ENCODE results near the gene TRAPPC3.

The TRAPPC3 gene

DNA sequence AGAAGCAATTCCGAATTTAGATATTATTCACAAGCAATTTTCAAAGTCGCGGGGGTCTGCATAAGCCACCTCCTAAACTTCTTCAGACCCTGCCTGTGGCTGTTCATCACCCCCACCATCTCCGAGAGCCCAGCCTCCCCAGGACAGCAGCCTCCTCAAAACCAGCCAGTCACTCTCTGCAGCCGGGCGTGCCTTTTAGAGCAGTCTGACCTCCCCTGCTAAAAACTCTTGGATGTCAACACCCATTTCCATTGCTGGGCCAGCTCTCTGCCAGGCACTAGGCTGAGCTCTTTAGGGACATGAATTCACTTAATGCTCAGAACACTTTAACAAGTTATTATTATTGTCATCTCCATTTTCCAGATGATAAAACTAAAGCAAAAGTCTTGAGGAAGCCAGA is 48.9 kb downstream of the TRAPPC3 start:
- DNase-seq (ENCODE audit: low read depth in 2 of 3, low spot score in 1 of 3), result no peak

DNA sequence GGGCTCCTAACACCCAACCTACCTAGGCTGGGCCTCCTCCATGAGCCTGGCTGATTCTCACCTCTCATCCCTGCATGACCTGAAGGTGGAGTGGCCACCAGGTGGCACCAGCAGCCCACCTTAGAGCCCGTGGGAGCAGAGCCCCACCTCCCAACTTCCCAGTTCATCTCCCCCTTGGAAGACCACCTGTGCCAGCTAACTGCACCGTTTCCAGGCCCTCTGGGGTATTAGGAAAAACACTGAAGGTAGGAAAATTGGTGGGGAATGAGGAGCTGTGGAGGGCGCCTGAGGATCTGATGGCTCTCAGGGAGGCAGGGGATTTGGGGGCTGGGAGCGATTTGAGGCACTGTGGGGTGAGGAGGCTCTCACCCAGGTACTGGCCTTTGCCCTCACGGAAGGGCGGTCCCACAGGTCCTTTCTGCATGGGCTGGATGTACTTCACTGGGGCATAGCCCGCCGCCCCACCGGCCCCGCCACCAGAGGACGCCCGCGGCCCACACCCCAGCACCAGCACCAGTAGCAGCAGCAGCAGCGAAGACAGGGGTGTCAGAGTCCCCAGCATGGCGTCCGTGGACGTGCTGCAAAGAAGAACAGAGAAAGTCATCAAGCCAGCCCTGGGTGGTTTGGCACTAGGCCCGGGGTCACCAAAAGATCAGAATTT is 49.5 kb downstream of the TRAPPC3 start:
- DNase-seq (ENCODE audit: low read depth in 2 of 3, low spot score in 1 of 3), result peak; percentile 56 to 71 (median 70)

DNA sequence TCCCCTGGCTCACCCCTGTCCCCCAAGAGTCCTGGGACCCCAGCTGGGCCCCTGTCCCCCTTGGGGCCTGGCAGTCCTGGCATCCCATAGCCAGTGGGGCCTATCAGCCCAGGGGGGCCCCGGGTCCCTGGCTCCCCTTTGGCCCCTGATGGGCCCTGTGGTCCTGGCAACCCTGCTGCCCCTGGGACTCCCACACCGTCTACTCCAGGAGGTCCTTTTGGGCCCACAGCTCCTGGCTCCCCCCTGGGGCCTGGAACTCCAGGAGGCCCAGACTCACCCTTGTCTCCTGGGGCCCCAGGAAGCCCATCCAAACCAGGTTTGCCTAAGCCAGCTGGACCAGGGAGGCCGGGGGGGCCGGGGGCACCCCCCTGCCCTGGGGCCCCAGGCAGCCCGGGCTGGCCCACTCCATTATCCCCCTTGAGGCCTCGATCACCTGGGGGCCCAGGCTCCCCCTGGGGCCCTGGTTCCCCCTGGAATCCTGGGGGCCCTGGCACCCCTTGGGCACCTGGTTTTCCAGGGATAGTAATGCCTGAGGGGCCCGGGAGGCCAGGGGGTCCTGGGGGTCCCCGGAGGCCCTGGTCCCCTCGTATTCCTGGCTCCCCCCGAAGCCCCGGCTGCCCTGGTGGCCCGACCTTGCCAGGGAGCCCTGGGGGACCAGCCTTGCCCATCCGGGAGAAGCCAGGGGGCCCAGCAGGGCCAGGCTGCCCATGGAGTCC is 50.5 kb downstream of the TRAPPC3 start:
- DNase-seq (ENCODE audit: low read depth in 2 of 3, low spot score in 1 of 3), result no peak

DNA sequence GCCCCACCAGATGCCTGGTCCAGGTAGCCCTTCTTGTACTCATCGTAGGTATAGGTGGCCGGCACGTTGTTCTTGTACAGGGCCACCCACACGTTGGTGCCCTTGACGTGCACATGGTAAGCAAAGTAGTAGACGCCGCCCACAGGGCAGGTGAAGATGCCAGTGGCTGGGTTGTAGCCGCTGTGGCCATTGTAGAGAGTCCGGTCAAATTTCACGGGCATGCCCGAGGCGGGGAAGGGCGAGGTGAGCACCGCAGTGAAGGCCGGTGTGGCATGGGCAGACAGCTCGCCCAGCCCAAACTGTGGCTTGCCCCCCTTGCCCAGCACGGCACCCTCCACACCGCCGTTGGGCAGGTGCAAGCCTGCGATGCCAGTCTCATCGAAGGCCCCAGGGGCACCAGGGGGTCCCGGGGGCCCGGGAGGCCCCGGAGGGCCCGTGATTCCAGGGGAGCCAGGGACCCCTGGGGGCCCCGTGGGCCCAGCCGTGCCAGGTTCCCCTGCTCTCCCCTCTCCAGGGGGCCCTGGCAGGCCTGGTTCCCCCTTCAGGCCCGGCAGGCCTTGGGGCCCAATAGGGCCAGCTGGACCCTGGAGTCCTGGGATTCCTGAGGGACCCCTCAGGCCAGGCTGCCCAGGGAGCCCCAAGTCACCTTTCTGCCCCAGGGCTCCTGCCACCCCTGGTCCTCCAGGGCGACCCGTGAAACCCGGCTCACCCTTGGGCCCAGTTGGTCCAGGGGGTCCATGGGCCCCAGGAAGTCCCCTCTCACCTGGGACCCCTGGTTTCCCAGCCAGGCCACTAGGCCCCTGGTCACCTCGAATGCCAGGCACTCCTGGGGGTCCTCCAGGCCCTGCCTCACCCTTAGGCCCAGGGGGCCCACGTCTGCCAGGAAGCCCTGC is 51.3 kb downstream of the TRAPPC3 start:
- no peak for DNase-seq (ENCODE audit: low read depth in 2 of 3, low spot score in 1 of 3)

DNA sequence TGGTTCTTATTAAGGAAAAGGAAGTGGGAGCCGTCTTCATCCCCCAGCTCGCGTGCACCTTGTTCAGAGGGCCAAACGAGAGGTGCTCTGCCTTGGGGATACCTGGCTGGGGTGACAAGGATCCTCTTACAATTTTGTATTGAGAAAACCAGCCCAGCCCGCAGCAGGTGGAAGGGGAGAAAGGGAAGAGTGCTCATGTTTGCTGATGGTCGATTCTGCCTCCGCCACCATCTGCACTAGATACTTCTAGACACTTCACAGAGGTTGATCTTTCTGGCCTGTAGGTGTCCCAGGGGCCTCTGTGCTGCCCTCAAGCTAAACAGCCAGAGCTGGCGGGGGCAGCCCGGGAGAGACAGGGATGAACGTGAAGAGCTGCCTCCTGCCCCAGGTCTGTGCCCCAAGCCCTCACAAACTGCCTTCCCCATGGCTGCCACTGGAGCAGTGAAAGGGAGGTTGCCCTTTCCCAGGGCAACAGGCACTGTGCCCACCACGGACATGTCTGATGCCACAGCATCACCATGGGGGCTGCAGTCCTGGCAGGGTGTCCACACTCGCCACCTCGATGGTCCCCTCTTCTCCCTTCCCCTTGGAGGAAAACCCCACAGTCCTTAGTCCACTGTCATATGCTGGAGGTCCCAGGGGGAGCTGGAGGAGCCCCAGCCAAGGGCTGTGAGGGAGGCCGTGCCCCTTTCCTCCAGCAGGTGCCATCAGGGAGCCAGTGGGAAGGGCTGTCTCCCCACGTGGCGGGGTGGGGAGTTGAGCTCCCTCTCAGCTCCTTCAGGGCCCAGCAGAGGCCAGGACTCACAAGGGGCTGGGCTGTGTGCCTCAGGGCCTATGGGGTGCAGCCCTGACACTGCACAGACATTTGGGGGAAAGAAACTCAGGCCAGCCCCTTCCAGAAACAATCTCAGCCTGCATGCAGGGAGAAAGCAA is 52.5 kb downstream of the TRAPPC3 start:
- no peak for DNase-seq (ENCODE audit: low read depth in 2 of 3, low spot score in 1 of 3)

DNA sequence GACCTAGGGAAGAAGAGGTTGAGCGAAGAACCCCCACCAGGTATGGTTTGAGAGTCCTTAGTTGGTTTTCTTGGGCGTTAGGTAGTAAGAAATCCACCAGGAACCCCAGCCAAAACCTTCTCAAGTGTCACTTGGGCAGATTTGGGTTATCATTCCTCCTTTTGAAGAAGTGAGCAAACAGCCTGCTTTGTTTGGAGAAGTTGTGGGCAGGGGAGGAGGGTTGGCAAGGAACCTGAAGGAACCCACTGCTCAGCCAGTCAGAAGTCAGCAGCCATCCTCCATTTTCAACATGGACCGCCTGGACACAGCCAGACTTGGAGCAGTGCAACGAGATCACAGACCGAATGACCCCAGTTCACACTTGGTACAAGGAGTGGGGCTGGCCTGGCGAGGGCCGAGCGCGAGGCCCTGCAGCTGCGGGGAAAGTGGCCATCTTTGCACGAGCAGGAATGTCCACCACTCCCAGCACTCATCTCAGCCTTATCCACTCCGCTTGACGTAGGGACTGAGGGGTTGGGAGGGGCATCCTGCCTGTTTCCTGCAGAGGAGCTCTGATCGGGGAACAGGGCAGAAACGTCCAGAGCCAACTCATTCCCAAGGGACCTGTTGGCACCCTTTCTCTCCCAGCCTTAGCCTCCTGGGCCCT is 53.4 kb downstream of the TRAPPC3 start:
- no peak for DNase-seq (ENCODE audit: low read depth in 2 of 3, low spot score in 1 of 3)

DNA sequence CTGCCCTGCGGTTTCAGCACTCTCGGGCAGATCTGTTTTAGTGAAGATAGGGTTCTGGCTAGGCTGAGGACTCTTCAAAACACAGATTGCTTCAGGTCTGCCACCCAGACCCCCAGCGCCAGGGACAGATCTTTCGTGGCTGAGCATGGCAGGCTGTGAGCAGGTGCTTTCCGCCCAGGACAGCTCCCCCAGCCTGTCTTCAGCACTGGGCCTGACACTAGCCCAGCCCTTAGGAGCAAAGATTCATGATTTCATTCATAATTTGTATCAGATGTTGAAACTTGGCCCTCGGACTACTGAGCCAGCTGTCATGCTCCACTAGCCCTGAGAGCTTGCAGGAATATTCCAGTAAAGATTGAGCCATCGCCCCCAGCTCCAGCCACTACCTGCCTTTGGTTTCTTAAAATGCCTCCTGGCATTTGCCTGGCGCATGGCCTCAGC is 54.6 kb downstream of the TRAPPC3 start:
- no peak for DNase-seq (ENCODE audit: low read depth in 2 of 3, low spot score in 1 of 3)

DNA sequence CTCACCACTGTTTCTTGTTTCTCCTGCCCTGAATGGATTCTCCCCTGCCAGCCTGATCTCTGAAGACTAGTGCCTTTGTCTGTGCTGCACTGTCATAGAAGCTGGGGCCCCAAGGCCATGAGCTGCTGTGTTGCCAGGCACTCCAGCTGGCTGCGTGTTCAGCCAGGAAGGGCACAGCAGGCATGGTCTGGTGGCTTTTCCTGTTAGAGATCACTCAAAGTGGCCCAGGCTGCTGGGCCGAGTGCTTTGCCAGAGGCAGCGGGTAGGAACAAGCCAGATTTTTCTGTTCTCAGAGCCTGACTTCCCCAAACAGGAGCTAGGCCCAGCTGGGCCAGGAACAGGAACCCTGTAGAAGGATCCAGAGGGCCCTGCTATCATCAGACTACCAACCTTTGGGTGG is 55.4 kb downstream of the TRAPPC3 start:
- no peak for DNase-seq (ENCODE audit: low read depth in 2 of 3, low spot score in 1 of 3)

DNA sequence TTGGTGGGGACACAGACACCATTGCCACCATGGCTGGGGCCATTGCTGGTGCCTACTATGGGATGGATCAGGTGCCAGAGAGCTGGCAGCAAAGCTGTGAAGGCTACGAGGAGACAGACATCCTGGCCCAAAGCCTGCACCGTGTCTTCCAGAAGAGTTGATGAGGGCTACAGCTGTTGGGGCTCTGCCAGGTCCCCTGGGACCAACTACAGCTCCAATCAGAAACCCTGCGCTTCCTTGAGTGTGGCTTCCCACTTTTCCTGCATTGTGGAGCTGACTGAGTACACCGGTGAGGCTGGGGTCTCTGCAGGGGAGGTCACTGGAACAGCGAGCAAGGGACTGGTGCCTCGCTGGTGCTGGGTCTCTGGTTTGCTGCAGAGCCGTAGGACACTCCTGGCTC is 56.1 kb downstream of the TRAPPC3 start:
- DNase-seq (ENCODE audit: low read depth in 2 of 3, low spot score in 1 of 3), result no peak

DNA sequence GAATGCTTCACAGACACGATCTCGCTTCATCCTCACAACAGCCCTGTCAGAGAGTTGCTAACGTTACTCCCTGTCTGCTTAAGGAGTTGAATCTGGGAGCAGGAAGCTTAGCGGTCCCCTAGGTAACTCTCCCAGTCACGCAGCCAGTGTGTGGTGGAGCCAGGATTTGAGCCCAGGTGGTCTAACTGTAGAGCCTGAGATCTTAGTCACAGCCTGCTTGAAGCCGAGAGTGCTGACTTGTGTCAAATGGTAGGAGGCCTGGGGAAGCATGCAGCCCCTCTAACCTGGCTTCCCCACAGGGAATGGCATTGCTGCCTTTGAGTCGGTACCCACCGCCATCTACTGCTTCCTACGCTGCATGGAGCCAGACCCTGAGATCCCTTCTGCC is 56.5 kb downstream of the TRAPPC3 start:
- DNase-seq (ENCODE audit: low read depth in 2 of 3, low spot score in 1 of 3), result no peak

DNA sequence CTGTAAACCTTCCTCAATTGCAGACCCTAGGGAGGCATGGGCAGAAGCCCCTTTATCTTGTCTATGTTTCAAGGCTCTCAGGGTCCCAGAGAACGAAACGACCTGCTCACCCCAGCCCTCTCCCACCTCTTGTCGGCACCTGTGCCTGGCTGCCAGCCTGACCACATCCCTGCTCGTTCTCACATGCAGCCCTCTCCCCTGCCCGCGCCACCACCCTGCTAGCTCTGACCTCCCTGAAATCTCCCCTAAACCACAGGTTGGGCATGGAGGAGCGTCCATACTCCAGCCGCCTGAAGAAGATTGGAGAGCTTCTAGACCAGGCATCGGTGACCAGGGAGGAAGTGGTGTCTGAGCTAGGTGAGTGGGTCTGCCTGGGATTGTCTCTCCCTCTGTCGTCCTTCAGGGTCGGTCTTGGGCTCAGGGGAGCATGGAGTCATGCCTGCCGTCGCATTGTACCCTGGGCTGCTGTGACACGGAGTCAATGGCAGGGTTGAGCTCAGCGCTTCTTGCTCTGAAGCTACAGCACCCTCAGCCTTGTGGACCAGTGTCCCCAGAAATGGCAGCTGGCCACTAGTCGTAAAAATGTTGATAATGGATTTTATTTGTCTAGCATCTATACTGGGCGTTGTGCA is 57.0 kb downstream of the TRAPPC3 start:
- no peak for DNase-seq (ENCODE audit: low read depth in 2 of 3, low spot score in 1 of 3)

DNA sequence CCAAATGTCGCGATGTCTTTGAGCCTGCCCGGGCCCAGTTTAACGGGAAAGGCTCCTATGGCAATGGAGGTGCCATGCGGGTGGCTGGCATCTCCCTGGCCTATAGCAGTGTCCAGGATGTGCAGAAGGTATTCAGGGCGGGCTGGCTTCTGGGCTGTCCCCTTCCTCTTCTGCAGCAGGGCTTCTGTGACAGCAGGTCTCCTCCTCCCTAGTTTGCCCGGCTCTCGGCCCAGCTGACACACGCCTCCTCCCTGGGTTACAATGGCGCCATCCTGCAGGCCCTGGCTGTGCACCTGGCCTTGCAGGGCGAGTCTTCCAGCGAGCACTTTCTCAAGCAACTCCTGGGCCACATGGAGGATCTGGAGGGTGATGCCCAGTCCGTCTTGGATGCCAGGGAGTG is 57.6 kb downstream of the TRAPPC3 start:
- DNase-seq (ENCODE audit: low read depth in 2 of 3, low spot score in 1 of 3), result no peak

DNA sequence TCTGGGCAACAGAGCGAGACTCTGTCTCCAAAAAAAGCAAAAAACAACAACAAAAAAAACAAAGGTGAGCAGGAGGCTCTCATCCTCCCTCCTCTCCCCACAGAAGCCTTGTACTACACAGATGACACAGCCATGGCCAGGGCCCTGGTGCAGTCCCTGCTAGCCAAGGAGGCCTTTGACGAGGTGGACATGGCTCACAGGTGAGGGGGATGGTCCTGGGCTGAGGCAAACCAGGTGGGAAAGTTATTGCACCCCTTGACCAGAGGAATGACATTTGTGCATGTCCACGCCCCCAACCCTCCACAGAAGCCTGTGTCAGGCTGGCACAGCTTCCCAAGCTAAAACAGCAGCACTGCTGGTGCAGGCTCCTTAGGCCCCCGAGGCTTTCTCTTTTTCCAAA is 58.1 kb downstream of the TRAPPC3 start:
- DNase-seq (ENCODE audit: low read depth in 2 of 3, low spot score in 1 of 3), result no peak

DNA sequence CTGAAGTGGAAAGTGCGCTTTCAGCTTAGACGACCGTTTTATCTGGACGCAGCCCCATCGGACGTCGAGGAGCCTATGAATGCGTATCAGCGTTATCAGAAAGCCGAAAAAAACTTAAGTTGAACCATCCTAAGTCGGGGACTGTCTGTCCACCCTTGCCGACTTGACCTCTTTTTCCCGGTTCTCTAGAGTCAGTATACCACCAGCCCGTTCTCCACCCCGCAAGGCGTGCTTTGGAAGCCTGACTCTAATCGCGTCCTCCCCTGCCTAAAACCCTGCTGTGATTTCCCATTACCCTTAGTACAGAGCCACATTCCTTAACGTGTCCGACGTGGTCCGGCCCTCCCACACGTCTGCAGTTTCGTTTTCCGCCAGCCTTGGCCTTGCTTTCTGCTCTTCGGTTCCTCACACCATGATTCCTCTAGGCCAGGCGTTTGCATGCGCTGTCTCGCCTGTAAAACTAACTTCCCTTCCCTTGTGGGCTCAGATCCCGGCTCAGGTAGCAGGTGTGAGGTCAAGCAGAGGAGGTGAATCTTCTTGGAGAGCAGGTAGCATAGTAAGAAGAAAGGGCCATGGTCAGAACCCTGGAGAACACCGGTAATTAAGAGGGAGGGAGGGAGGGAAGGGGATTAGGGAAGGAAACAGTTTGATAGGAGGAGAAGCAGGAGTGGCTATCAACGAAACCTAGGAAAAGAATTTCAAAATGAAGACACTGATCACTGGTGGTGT is 59.7 kb downstream of the TRAPPC3 start:
- no peak for DNase-seq (ENCODE audit: low read depth in 2 of 3, low spot score in 1 of 3)

DNA sequence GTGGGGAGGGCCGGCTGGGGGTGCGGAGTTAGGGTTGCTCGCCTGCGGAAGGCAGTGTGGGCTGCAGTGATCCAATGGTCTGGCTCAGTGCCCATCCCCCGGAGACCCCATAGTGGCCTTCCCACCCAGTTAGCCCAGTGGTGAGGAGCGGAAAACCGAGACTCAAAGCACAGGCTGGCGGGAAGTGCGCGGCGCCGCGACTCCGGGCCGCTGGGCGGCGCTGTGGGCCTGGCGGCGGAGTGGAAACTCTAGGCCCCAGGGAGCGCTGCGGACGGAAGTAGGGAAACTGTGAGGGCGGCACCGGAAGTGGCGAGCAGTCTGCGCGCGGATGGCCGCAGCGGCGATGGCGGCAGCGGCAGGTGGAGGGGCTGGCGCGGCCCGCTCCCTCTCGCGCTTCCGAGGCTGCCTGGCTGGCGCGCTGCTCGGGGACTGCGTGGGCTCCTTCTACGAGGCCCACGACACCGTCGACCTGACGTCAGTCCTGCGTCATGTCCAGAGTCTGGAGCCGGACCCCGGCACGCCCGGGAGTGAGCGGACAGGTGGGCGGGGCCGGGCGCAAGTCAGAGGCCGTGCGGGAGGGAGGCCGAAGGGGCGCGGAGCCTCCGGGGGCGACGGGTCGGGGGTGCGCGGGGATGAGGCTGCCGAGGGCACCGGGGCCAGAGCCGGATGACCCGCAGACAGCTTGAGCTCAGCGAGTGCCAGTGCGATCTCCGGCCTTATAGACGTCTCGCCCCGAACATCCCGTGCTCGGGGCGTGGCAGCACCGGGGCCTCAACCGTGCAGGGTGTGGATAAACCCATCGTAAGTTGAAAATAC is 60.5 kb downstream of the TRAPPC3 start, which contains the start of gene ADPRS:
Gene ADPRS, plus strand, starts transcription at position 316 of the 816 bp plus-strand sequence. Its CDS starts 13 bp downstream, at position 329.
- peak; percentile 85 to 89 (median 89) for DNase-seq (ENCODE audit: low read depth in 2 of 3, low spot score in 1 of 3)

DNA sequence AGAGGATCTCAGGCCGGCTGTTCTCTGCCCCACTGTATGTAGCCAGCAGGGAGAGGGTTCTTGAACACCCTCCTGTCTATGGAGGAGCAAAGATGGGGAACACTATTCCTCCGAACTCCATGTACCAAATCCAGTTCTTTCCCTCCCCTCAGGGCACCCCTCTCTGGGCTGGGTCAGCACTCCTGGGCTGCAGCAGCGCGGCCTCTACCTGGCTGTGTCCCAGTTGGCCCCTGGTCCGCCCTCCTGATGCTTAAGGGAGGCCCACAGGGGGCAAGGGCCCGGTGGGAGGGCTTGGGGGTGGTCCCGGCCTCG is 61.1 kb downstream of the TRAPPC3 start:
- DNase-seq (ENCODE audit: low read depth in 2 of 3, low spot score in 1 of 3), result peak in 1 of 3 donors; percentile 20

DNA sequence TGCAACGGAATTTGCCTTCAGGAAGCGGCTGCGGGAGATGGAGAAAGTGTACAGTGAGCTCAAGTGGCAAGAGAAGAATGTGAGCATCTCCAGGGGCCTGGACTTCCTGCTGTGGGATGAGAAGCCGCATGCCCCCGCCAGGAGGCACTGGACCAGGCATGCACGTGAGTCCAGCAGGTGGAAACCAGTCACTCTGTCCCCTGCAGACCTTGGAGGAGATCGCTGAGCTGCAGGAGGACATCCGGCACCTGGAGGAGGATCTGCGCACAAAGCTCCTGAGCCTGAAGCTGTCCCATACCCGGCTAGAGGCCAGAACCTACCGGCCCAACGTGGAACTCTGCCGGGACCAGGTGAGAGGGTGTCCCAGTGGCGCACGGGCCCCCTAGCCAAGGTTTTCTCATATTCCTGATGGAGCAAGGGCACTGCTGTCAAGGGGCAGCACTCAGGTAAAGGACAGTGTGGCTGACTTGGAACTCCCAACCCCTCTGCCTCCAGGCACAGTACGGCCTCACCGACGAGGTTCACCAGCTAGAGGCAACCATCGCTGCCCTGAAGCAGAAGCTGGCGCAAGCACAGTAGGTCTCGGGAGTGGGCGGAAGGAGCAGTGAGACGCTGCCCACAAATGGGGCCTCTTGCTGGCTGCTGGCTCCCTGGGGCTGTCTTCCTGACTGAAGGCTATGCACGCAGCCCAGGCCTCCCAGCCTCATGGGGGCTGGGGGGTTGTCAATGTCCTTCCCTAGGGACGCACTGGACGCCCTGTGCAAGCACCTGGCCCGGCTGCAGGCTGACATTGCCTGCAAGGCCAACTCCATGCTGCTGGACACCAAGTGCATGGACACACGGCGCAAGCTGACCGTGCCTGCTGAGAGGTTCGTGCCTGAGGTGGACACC is 61.8 kb downstream of the TRAPPC3 start:
- DNase-seq (ENCODE audit: low read depth in 2 of 3, low spot score in 1 of 3), result no peak

All from stimulated activated CD4-positive, alpha-beta T cell treated with anti-CD3 and anti-CD28 coated beads, Interleukin-12 subunit alpha, Interleukin-12 subunit beta, amount 100 ng/mL, for 48 hours (primary cell).